ENCODE results near the gene MTM1.

MTM1 gene

DNA sequence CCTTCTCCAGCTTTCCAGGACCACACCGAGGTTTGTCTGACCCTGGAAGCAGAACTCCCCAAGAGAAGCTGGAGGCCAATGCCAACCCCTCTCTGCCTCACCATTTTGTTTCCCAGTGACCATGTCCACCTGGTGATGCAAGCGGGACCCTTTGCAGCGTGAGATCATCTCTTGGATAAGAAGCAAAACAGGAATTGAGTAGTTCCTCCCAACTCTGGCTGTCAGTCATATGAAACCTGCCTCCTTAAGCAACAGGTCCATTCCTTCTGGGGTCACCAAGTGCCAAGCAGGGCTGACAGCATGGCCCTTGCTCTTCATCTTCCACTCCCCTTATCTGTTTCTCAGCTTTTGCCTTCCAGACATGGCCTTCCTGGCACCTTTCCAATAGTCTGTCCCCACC is 41.3 kb upstream of the MTM1 start:
- TF ChIP-seq FOXP2 (optimal IDR thresholded peaks at IDR 0.05; ENCODE audit: borderline replicate concordance, extremely low read depth, extremely low read length, insufficient read depth): no peak
- no peak for TF ChIP-seq POLR2AphosphoS5 (IDR thresholded peaks at IDR 0.05; ENCODE audit: low read depth, low read length)
- TF ChIP-seq, protein P1, sequence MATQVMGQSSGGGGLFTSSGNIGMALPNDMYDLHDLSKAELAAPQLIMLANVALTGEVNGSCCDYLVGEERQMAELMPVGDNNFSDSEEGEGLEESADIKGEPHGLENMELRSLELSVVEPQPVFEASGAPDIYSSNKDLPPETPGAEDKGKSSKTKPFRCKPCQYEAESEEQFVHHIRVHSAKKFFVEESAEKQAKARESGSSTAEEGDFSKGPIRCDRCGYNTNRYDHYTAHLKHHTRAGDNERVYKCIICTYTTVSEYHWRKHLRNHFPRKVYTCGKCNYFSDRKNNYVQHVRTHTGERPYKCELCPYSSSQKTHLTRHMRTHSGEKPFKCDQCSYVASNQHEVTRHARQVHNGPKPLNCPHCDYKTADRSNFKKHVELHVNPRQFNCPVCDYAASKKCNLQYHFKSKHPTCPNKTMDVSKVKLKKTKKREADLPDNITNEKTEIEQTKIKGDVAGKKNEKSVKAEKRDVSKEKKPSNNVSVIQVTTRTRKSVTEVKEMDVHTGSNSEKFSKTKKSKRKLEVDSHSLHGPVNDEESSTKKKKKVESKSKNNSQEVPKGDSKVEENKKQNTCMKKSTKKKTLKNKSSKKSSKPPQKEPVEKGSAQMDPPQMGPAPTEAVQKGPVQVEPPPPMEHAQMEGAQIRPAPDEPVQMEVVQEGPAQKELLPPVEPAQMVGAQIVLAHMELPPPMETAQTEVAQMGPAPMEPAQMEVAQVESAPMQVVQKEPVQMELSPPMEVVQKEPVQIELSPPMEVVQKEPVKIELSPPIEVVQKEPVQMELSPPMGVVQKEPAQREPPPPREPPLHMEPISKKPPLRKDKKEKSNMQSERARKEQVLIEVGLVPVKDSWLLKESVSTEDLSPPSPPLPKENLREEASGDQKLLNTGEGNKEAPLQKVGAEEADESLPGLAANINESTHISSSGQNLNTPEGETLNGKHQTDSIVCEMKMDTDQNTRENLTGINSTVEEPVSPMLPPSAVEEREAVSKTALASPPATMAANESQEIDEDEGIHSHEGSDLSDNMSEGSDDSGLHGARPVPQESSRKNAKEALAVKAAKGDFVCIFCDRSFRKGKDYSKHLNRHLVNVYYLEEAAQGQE (IDR thresholded peaks at IDR 0.05; ENCODE audit: insufficient read depth in 1 of 2, low read depth in 2 of 2, low read length in 2 of 2): no peak
- no peak for TF ChIP-seq TAF1 (IDR thresholded peaks at IDR 0.05; ENCODE audit: borderline replicate concordance, insufficient read depth, low read length)
- no peak for TF ChIP-seq SIN3A (IDR thresholded peaks at IDR 0.05; ENCODE audit: borderline replicate concordance, insufficient read depth, low read length)

GRCh38 chrX:150529587-150529986 is 38.8 kb upstream of the MTM1 start:
- TF ChIP-seq POLR2AphosphoS5 (IDR thresholded peaks at IDR 0.05; ENCODE audit: low read depth, low read length) (no peak), TAF1 (IDR thresholded peaks at IDR 0.05; ENCODE audit: borderline replicate concordance, insufficient read depth, low read length) (no peak), FOXP2 (optimal IDR thresholded peaks at IDR 0.05; ENCODE audit: borderline replicate concordance, extremely low read depth, extremely low read length, insufficient read depth) (no peak), SIN3A (IDR thresholded peaks at IDR 0.05; ENCODE audit: borderline replicate concordance, insufficient read depth, low read length) (no peak)
- TF ChIP-seq, protein P1 (IDR thresholded peaks at IDR 0.05; ENCODE audit: insufficient read depth in 1 of 2, low read depth in 2 of 2, low read length in 2 of 2): no peak

- TF ChIP-seq POLR2AphosphoS5 (IDR thresholded peaks at IDR 0.05; ENCODE audit: low read depth, low read length) (no peak), TAF1 (IDR thresholded peaks at IDR 0.05; ENCODE audit: borderline replicate concordance, insufficient read depth, low read length) (no peak), SIN3A (IDR thresholded peaks at IDR 0.05; ENCODE audit: borderline replicate concordance, insufficient read depth, low read length) (no peak), FOXP2 (optimal IDR thresholded peaks at IDR 0.05; ENCODE audit: borderline replicate concordance, extremely low read depth, extremely low read length, insufficient read depth) (no peak)
- TF ChIP-seq, protein P1 (IDR thresholded peaks at IDR 0.05; ENCODE audit: insufficient read depth in 1 of 2, low read depth in 2 of 2, low read length in 2 of 2): no peak
Observed at GRCh38 chrX:150530821-150531220, 37.6 kb upstream of the MTM1 start.

GRCh38 chrX:150531467-150531866 is 37.0 kb upstream of the MTM1 start:
- no peak for TF ChIP-seq SIN3A (IDR thresholded peaks at IDR 0.05; ENCODE audit: borderline replicate concordance, insufficient read depth, low read length)
- TF ChIP-seq POLR2AphosphoS5 (IDR thresholded peaks at IDR 0.05; ENCODE audit: low read depth, low read length): no peak
- TF ChIP-seq FOXP2 (optimal IDR thresholded peaks at IDR 0.05; ENCODE audit: borderline replicate concordance, extremely low read depth, extremely low read length, insufficient read depth): no peak
- TF ChIP-seq TAF1 (IDR thresholded peaks at IDR 0.05; ENCODE audit: borderline replicate concordance, insufficient read depth, low read length): no peak
- TF ChIP-seq, protein P1 (IDR thresholded peaks at IDR 0.05; ENCODE audit: insufficient read depth in 1 of 2, low read depth in 2 of 2, low read length in 2 of 2): no peak

DNA sequence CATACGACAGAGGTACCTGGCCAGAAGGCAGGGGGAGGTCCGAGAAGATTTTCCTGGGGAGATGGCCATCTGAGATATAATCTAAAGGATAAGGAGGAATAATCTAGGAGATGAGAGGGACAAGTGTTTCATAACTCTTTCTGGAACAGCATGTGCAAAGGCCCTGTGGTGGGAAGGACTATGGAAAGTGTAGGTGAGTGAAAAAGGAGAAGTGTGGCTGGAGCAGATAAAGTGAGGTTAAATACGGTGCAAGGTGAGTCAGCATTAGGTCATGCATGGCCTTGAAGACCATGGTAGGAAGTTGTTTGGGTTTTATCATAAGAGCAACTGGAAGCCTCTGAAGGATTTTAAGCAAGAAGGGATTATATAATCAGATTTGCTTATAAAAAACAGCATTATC is 34.6 kb upstream of the MTM1 start:
- TF ChIP-seq FOXP2 (optimal IDR thresholded peaks at IDR 0.05; ENCODE audit: borderline replicate concordance, extremely low read depth, extremely low read length, insufficient read depth) (no peak), POLR2AphosphoS5 (IDR thresholded peaks at IDR 0.05; ENCODE audit: low read depth, low read length) (no peak), TAF1 (IDR thresholded peaks at IDR 0.05; ENCODE audit: borderline replicate concordance, insufficient read depth, low read length) (no peak), SIN3A (IDR thresholded peaks at IDR 0.05; ENCODE audit: borderline replicate concordance, insufficient read depth, low read length) (no peak)
- TF ChIP-seq, protein P1 (IDR thresholded peaks at IDR 0.05; ENCODE audit: insufficient read depth in 1 of 2, low read depth in 2 of 2, low read length in 2 of 2): no peak

Data from PFSK-1 (cell line).